D721Med (cell line): Measurements from ENCODE around the gene STIM1.

Experiments used
- DNase-seq: peaks from one replicate; pipeline ENCODE4 v3.0.0; 2011; ENCODE audit warnings: low spot score; ENCODE audit not compliant: insufficient read length
- FAIRE-seq: peaks from 2 replicates; lab custom pipeline; 2011; peaks lifted over from hg19 to GRCh38; lab: Jason Lieb, UNC
- CTCF ChIP-seq: IDR thresholded peaks from 2 replicates; pipeline ENCODE4 v1.5.1; 2012; ENCODE audit warnings: mild to moderate bottlenecking, control low read depth; ENCODE audit not compliant: insufficient read depth; ENCODE audit errors: missing control alignments

Gene STIM1

DNA sequence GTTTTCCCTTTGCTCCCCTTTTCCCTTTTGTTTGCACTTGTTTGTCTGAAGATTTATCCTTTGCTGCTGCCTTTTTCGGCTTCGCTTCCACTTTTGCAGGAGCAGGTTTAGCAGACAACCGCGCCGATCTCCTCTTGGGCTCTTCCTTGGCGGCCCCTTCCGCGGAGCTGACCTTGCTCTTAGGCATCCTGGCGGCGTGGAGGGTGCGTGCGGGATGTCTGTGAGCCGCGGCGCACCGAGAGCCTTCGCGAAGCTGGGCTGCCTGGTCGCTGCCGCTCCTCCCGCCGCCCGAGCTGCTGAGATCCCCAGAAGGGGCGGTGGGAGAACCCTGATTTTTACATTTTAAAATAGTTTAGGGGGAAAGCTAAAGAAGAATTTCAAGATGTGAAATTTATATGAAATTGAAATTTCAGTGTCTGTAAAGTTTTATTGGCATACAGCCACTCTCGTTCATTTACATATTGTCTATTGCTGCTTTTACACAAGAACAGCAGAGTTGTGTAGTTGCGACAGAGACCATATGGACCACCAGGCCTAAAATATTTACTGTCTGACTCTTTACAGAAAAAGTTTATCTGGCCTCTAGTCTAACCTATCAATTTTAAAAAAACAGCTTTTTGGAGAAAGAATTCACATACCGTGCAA, 133.9 kb downstream of the STIM1 start:
- DNase-seq (no peak), FAIRE-seq (no peak)
- TF ChIP-seq CTCF: no peak

DNA sequence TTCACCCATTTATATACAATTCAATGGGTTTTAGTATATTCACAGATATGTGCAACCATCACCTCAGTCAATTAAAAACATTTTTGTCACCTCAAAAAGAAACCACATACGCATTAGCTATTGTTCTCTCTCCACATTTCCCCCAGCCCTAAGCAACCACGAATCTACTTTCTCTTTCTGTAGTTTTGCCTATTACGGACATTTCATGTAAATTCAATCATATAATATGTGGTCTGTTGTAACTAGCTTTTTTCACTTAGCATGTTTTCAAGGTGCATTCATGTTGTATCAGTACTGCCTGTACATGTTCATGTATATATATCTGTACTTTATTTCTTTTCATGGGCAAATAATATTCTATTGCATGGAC, 134.4 kb downstream of the STIM1 start:
- DNase-seq (no peak), FAIRE-seq (no peak)
- no peak for TF ChIP-seq CTCF

DNA sequence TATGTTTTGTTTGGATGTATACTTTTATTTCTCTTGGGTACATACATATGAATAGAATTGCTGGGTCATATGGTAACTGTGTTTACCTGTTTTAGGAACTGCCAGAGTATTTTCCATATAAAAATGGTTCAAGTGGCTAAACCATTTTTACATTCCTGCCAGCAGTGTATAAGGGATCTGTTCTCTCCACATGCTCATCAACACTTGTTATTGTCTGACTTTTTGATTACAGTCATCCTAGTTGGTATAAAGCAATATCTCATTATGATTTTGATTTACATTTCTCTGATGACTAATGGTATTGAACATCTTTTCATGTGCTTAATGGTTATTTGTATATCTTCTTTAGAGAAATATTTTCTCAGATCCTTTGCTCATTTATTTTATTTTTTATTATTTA, 134.9 kb downstream of the STIM1 start:
- no peak for TF ChIP-seq CTCF
- FAIRE-seq (no peak), DNase-seq (no peak)

DNA sequence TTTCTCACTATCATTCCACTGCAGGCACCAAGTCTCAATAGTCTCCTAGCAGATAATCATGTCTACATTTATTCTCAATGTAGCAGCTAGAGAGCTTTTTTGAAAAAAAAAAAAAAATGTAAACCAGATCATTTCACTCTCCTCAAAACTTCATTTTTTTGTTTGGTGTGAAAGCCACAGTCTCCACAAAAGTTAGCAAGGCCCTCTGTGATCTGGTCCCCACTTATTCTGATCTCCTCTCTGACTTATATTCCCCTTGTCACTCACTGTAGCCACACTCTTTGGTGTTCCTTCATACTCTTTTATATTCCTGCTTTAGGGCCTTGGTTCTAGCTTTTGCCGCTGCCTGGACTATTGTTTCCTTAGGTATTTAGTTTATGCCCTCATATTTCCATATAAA, 137.5 kb downstream of the STIM1 start:
- FAIRE-seq (no peak), DNase-seq (no peak)
- no peak for TF ChIP-seq CTCF

DNA sequence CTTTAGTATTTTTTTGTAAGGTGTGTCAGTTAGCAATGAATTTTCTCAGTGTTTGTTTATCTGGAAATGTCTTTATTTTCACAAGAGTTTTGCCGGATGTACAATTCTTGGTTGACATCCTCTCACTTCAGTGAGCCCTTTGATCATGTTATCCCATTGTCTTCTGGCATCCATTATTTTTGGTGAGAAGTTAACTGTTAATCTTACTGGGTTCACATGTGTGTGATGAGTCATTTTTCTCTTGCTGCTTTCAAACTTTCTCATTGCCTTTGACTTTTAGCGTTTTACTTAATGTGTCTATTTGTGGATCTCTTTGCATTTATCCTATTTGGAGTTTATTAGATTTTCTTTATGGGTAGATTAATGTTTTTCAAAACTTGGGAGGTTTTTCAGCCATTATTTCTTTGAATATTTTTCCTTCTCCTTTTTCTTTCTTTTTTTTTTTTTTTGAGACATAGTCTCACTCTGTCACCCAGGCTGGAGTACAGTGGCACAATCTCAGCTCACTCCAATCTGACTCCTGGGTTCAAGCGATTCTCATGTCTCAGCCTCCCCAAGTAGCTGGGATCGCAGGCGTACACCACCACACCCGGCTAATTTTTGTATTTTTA, 138.7 kb downstream of the STIM1 start:
- DNase-seq (no peak), FAIRE-seq (no peak)
- no peak for TF ChIP-seq CTCF

DNA sequence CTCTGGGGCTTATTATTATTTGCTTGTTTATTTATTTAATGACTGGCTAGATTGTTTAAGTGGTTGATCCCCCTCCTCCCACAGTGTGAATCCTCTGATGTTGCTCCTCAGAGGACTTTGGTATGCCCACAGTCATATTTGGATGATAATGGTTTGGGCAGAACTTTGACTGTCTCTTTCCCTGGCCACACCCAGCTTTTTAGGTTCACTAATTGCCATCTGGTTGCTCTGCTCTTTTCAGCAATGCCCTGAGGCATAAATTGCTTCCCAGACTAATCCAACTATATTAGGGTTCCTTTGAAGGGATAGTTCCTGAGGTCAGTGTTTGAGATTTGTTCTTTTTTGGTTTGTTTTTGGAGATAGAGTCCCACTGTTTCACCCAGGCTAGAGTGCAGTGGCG, 139.8 kb downstream of the STIM1 start:
- no peak for TF ChIP-seq CTCF
- no peak for FAIRE-seq
- DNase-seq: no peak

DNA sequence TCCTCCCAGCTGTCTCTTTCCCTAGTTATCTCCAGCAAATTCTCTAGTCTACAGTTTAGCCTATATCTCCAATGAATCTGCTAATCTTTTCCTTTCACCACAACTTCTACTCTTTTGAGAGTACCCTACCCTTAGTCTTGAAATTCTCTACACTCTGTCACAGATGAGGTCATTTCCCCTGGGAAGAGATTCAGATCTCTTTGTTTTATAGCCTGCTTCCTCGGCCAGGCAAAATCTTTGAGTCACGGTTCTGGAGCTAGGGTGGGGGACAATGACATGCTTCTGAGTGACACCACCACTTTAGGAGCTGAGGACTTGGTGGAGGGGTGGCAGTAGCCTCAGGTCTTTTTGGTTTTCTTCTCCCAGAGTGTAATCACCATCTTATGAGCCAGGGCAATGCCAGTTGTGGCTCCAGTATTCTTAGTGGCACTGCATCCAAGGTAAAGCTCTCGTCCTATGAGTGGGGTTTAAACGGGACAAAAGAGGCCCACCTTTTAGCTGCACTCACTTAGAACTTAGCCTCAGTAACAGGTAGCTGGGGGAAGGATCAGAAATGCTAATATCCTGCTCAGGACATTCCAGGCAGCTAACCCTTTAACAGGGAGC, 140.6 kb downstream of the STIM1 start:
- no peak for DNase-seq
- no peak for TF ChIP-seq CTCF
- no peak for FAIRE-seq
